ENCODE data around the gene TBC1D9B.

Gene TBC1D9B

GRCh38 chr5:179812997-179813607 is 94.6 kb downstream of the TBC1D9B start:
- Histone ChIP-seq H3K36me3 (ENCODE audit: control insufficient read depth, insufficient read depth, low read length) (no peaks in the 10 kb centered on the region), H3K4me1 (no peaks in the 10 kb centered on the region), H3K27me3 (ENCODE audit: control insufficient read depth, insufficient read depth, low read length) (no peaks in the 10 kb centered on the region), H3K27ac (no peak overlapping the region), H2AFZ (no peak overlapping the region), H3K4me2 (ENCODE audit: low read length) (no peak overlapping the region), H3K9me3 (ENCODE audit: control insufficient read depth, low read length) (no peaks in the 10 kb centered on the region), H3K4me3 (ENCODE audit: low read depth, low read length) (no peak overlapping the region), H3K79me2 (no peaks in the 10 kb centered on the region), H3K9ac (no peak overlapping the region)
- no peak for TF ChIP-seq CTCF (IDR thresholded peaks at IDR 0.05)

GRCh38 chr5:179812135-179812825 is 95.4 kb downstream of the TBC1D9B start:
- TF ChIP-seq CTCF (IDR thresholded peaks at IDR 0.05), result no peak
- H3K36me3 ChIP-seq (ENCODE audit: control insufficient read depth, insufficient read depth, low read length), result no peaks in the 10 kb centered on the region
- no peak overlapping the region for H3K4me2 ChIP-seq (ENCODE audit: low read length)
- no peaks in the 10 kb centered on the region for H3K9me3 ChIP-seq (ENCODE audit: control insufficient read depth, low read length)
- no peak overlapping the region for H3K9ac ChIP-seq
- no peak overlapping the region for H3K4me3 ChIP-seq (ENCODE audit: low read depth, low read length)
- H3K79me2 ChIP-seq, result no peaks in the 10 kb centered on the region
- no peaks in the 10 kb centered on the region for H3K4me1 ChIP-seq
- no peak overlapping the region for H2AFZ ChIP-seq
- no peak overlapping the region for H3K27ac ChIP-seq
- no peaks in the 10 kb centered on the region for H3K27me3 ChIP-seq (ENCODE audit: control insufficient read depth, insufficient read depth, low read length)
